Measurements from ENCODE around the gene LMBR1. TPM values are rescaled to one million over a fixed set of nuclear protein-coding genes. Genes with fewer than 3 reads are reported as not detected.

Gene LMBR1, protein sequence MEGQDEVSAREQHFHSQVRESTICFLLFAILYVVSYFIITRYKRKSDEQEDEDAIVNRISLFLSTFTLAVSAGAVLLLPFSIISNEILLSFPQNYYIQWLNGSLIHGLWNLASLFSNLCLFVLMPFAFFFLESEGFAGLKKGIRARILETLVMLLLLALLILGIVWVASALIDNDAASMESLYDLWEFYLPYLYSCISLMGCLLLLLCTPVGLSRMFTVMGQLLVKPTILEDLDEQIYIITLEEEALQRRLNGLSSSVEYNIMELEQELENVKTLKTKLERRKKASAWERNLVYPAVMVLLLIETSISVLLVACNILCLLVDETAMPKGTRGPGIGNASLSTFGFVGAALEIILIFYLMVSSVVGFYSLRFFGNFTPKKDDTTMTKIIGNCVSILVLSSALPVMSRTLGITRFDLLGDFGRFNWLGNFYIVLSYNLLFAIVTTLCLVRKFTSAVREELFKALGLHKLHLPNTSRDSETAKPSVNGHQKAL
- 36.4 and 51.7 TPM in 2 replicates for total RNA-seq (ENCODE audit: low replicate concordance)

DNA sequence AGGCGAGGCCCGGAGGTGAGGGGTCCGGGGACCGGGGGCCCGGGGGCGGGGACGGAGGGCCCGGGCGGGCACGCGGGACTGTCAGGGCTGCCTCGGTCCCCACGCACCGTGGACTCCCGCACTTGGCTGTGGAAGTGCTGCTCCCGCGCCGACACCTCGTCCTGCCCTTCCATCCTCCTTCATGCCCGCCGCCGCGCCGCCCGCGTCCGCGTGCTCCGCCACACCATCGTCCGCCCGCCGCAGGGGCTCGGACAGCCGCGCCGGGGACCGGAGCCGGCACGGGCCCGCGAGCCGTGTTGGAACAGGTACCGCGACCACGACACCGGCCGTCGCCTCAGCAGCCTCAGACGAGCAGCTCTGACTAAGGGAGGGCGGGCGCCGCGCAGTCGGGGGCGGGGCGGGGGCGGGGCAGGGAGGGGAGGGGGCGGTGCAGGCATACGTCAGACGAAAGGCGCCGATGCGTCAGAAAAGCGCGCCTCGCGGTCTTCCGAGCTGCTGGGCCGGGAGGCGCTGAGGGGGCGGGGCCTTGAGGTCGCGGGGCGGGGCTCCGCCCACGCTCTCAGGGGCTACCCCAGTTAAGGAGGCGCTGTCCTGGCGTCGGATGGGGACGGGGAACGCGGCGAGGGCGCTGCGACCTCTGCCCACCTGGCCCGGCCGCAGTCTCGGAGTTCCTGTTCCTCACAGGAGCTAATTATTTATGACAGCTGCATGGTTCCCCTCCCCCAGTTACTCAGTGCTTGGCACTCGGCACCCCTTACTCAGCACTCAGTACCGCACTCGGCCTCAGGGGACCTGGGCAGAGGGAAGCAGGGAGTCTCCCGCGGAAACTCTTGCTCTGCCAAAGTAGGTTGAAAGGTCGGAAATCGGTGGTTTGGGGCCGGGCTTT lies at the start of gene LMBR1:
LMBR1 (minus strand) TSS at position 363 of the 886 bp plus-strand sequence; CDS start at position 173, 190 bp downstream.

DNA sequence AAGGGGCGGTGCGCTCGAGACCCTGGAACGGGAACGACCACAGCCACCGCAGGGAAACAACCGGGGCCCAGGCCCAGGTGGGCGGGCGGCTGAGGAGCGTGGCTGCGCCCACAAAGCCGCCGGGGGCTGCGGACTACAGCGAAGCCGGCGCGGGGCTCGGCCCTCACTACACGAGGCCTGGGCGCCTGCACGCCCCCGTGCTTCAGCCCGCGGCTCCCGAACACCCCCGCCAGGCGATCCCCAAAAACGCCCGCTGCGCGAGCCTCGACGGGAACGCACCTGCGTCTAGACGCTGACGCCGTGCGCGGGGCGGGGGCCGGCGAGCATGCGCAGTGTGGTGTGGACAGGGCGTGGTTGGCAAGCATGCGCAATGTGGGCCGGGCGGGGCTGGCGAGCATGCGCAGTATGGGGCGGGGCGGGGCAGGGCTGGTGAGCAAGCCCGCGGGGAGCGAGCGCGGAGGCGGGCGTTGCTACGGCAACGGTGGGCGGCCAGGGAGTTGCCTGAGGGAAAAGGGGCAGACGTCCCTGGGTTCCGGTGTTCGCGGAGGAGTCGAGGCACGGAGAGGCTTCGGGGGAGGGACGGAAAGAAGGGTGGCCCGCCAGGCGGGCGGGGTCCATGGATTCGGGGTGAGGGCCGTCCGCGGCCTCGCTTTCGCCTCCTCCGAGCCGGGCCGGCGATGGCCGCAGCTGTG lies 252.6 kb downstream of the LMBR1 start, which contains the start of gene RNF32:
RNF32 (plus strand) TSS at position 518 of the 692 bp plus-strand sequence. CDS start 3,104 bp downstream, outside the sequence.

Other genes with a start within 250 kb of the LMBR1 start
- gene NOM1, start 56.5 kb upstream of the LMBR1 start, total RNA-seq (ENCODE audit: low replicate concordance): 9.4 and 11.5 TPM in 2 replicates
- gene MNX1, start 117.5 kb upstream of the LMBR1 start, total RNA-seq (ENCODE audit: low replicate concordance): not detected in 2 replicates
- gene UBE3C, start 245.7 kb upstream of the LMBR1 start, total RNA-seq (ENCODE audit: low replicate concordance): 36.9 and 70.9 TPM in 2 replicates